PC-9 (cell line): Measurements from ENCODE around the gene GNAQ. TPM values are rescaled to one million over a fixed set of nuclear protein-coding genes. Genes with fewer than 3 reads are reported as not detected.

Experiments
- BruUV-seq: library from RNA; stranded (reverse); fragments of 400-500 nt; replicated peaks from 2 replicates; lab custom pipeline; 2021; lab: Mats Ljungman, UMichigan
- CTCF ChIA-PET: fragments of 300-600 bp; sonication (Branson Sonifier 250); formaldehyde crosslinking; loops from one replicate; lab custom pipeline; 2022; ENCODE audit warnings: antibody characterized with exemption; lab: Charles Lee
- POLR2A ChIA-PET: fragments of 300-600 bp; sonication (Branson Sonifier 250); formaldehyde crosslinking; loops from one replicate; lab custom pipeline; 2022; ENCODE audit warnings: antibody characterized with exemption; ENCODE audit not compliant: unreplicated experiment; lab: Charles Lee
- DNase-seq, 2 experiments: peaks; one replicate each; pipeline versions ENCODE4 v3.0.0 to v3.0.0-alpha.2; 2015 to 2022; ENCODE audit warnings: mixed read lengths in 1 of 2
- H2AFZ ChIP-seq: fragments of 200-600 bp; sonication (generic); 2 replicates; pipeline ENCODE4 v1.8.1; 2017; ENCODE audit warnings: antibody characterized with exemption
- H3F3A ChIP-seq: fragments of 200-600 bp; sonication (generic); 2 replicates; pipeline ENCODE4 v1.8.1; 2017; ENCODE audit warnings: antibody characterized with exemption, mild to moderate bottlenecking, low read depth; ENCODE audit not compliant: insufficient read depth
- H3K27ac ChIP-seq: fragments of 200-600 bp; sonication (generic); 2 replicates; pipeline ENCODE4 v1.6.1; 2016; ENCODE audit warnings: mixed run types
- H3K27me3 ChIP-seq: fragments of 200-600 bp; sonication (generic); 2 replicates; pipeline ENCODE4 v1.6.1; 2016; ENCODE audit warnings: low read depth, mixed run types; ENCODE audit not compliant: insufficient read depth
- H3K36me3 ChIP-seq: fragments of 200-600 bp; sonication (generic); 2 replicates; pipeline ENCODE4 v1.6.1; 2016; ENCODE audit warnings: low read depth, mixed run types
- H3K4me1 ChIP-seq: fragments of 200-600 bp; sonication (generic); replicated peaks from 2 replicates; pipeline ENCODE4 v1.6.1; 2016; ENCODE audit warnings: mixed run types; ENCODE audit not compliant: insufficient read depth
- H3K4me2 ChIP-seq: fragments of 200-600 bp; sonication (generic); 2 replicates; pipeline ENCODE4 v1.6.1; 2017; ENCODE audit warnings: mixed run types
- H3K4me3 ChIP-seq: fragments of 200-600 bp; sonication (generic); 2 replicates; pipeline ENCODE4 v1.6.1; 2016; ENCODE audit warnings: mixed run types
- H3K79me2 ChIP-seq: fragments of 200-600 bp; sonication (generic); 2 replicates; pipeline ENCODE4 v1.6.1; 2017; ENCODE audit warnings: low read depth, mixed run types
- H3K9me2 ChIP-seq: fragments of 200-600 bp; sonication (generic); 2 replicates; pipeline ENCODE4 v1.8.1; 2017; ENCODE audit warnings: mild to moderate bottlenecking; ENCODE audit not compliant: insufficient read depth
- H3K9me3 ChIP-seq: fragments of 200-600 bp; sonication (generic); 2 replicates; pipeline ENCODE4 v1.8.1; 2016; ENCODE audit warnings: low read depth; ENCODE audit not compliant: insufficient read depth
- H4K20me1 ChIP-seq: fragments of 200-600 bp; sonication (generic); 2 replicates; pipeline ENCODE4 v1.8.1; 2017; ENCODE audit not compliant: insufficient read depth
- EZH2 ChIP-seq: fragments of 200-600 bp; sonication (generic); IDR thresholded peaks from 2 replicates; pipeline ENCODE4 v1.8.0; 2017; ENCODE audit warnings: antibody characterized with exemption, low read depth
- intact Hi-C: fragments of 100-400 bp; cut with micrococcal nuclease; formaldehyde crosslinking; loops from one replicate; pipeline ENCODE4 v1.10.0; 2022; ENCODE audit not compliant: unreplicated experiment
- total RNA-seq: library from RNA; stranded (reverse); gene quantifications from 2 replicates; pipeline ENCODE4 v1.2.3, GENCODE V29; 2021
- TF ChIP-seq, protein P1 (sequence below): fragments of 200-600 bp; sonication (generic); conservative IDR thresholded peaks from 2 replicates; pipeline ENCODE4 v1.6.1; 2017; ENCODE audit warnings: mixed run types, antibody characterized with exemption, mild to moderate bottlenecking, moderate library complexity

Gene GNAQ
- total RNA-seq, 1 experiment from 2014 or later = 51.6 TPM

DNA sequence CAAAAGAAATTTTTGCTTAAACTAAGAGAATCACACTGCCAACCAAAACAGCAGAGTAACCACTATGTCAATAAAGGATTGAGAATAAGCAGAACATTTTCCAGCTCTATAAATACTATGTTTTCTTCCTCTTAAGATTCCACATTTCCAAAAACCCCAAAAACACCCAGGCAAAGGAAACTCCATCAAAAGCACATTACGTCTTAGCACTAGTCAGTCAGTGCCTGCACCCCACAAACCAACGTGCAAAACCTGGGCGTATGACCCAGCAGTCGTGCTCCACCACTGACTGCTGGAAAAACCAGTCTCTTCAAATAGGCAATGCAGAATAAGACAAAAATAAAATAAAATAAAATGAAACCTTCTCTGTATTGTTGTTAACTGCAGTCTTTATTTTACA lies 85.3 kb downstream of the GNAQ start:
- CTCF ChIA-PET = no interaction called here
- intact Hi-C loops = no loop called here
- no peak overlapping the region for H3K4me2 ChIP-seq
- POLR2A ChIA-PET = no interaction called here
- no peak for DNase-seq
- H3K27ac ChIP-seq = no peak overlapping the region
- no peak overlapping the region for H2AFZ ChIP-seq
- H3K9me3 ChIP-seq = no peaks in the 10 kb centered on the region
- no TSS peak for BruUV-seq
- peaks cover 42% of the 10 kb centered on the region for H3K79me2 ChIP-seq
- H3K36me3 ChIP-seq = no peaks in the 10 kb centered on the region
- no peaks in the 10 kb centered on the region for H3K9me2 ChIP-seq
- no peak overlapping the region for H3K4me3 ChIP-seq
- H3K27me3 ChIP-seq = no peaks in the 10 kb centered on the region
- no peaks in the 10 kb centered on the region for H4K20me1 ChIP-seq
- no peaks in the 10 kb centered on the region for H3K4me1 ChIP-seq
- H3F3A ChIP-seq = no peaks in the 10 kb centered on the region
- TF ChIP-seq, protein P1, sequence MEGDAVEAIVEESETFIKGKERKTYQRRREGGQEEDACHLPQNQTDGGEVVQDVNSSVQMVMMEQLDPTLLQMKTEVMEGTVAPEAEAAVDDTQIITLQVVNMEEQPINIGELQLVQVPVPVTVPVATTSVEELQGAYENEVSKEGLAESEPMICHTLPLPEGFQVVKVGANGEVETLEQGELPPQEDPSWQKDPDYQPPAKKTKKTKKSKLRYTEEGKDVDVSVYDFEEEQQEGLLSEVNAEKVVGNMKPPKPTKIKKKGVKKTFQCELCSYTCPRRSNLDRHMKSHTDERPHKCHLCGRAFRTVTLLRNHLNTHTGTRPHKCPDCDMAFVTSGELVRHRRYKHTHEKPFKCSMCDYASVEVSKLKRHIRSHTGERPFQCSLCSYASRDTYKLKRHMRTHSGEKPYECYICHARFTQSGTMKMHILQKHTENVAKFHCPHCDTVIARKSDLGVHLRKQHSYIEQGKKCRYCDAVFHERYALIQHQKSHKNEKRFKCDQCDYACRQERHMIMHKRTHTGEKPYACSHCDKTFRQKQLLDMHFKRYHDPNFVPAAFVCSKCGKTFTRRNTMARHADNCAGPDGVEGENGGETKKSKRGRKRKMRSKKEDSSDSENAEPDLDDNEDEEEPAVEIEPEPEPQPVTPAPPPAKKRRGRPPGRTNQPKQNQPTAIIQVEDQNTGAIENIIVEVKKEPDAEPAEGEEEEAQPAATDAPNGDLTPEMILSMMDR = no peak
- no peak for TF ChIP-seq EZH2

DNA sequence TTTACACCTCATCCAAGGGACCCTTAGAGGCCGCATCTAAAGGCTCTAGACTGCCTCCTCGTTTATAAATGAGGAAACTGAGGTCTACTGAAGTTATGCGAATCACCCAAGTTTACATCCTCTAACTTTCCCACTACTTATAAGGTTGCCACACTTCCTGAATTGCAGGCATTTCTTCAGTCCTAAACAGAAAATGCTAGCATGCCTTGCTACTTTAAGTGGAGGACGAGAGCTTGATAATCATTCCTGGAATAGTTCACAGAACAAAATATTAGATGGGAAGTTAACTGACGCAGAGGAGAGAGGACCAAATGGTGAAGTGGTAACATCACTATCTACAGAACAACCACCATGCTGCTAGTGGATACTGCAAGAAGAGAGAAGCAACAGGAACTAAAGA lies 85.8 kb downstream of the GNAQ start:
- no peaks in the 10 kb centered on the region for H3K27me3 ChIP-seq
- H3K9me2 ChIP-seq = no peaks in the 10 kb centered on the region
- no peaks in the 10 kb centered on the region for H4K20me1 ChIP-seq
- BruUV-seq = no TSS peak
- intact Hi-C loops = no loop called here
- H3K27ac ChIP-seq = no peak overlapping the region
- H3K79me2 ChIP-seq = peaks cover 38% of the 10 kb centered on the region
- ChIA-PET CTCF (no interaction called here), POLR2A (no interaction called here)
- H2AFZ ChIP-seq = no peak overlapping the region
- H3K9me3 ChIP-seq = no peaks in the 10 kb centered on the region
- no peak for DNase-seq
- no peaks in the 10 kb centered on the region for H3F3A ChIP-seq
- no peak overlapping the region for H3K4me3 ChIP-seq
- no peak for TF ChIP-seq EZH2
- TF ChIP-seq, protein P1 = no peak
- no peak overlapping the region for H3K4me2 ChIP-seq
- no peaks in the 10 kb centered on the region for H3K4me1 ChIP-seq
- no peaks in the 10 kb centered on the region for H3K36me3 ChIP-seq

DNA sequence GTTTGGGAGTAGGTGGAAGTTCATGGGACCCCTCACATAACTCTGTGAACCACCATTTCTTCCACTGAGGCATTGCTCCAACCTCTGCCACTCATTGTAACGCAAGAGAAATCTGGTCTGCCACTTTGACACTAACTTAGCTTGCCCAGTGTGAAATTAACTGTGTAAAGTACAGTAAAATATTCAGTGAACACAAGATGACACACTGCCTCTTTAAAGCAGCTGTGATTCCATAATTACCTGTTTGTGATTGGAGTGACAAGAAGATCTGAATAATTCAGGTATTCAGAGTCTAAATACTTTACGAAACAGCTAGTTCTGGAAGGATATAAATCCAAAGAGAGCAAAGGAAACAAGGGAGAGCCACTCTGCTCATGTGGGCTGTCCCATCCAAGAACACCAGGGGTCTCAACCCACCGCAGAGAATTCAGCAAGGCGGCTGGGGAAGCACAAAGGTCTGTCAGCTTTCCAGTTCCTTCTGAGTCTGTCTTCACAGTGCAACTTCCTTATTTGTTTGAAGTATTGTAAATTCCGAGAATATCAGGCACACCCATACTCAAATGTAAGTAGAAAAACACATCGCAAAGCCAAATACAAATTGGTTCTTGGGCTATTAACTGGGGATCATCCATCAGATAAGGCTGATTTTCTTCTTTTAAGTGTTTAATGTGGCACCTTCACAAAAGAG lies 86.9 kb downstream of the GNAQ start:
- Histone ChIP-seq H2AFZ (no peak overlapping the region), H3K4me2 (no peak overlapping the region), H3K9me2 (no peaks in the 10 kb centered on the region), H3K79me2 (peaks cover 35% of the 10 kb centered on the region), H3F3A (no peaks in the 10 kb centered on the region), H3K27ac (no peak overlapping the region), H3K27me3 (no peaks in the 10 kb centered on the region), H4K20me1 (no peaks in the 10 kb centered on the region), H3K4me3 (no peak overlapping the region), H3K36me3 (no peaks in the 10 kb centered on the region), H3K4me1 (no peaks in the 10 kb centered on the region), H3K9me3 (no peaks in the 10 kb centered on the region)
- BruUV-seq = no TSS peak
- TF ChIP-seq EZH2 = no peak
- TF ChIP-seq, protein P1 = no peak
- CTCF ChIA-PET = no interaction called here
- intact Hi-C loops = no loop called here
- DNase-seq = no peak
- POLR2A ChIA-PET = interaction anchor here (0.7 kb wide), 1 partner anchor 61 kb away, joined by 11 read pairs; no protein-coding TSS in a partner anchor
